ENCODE data around the gene INPP4B.

DNA sequence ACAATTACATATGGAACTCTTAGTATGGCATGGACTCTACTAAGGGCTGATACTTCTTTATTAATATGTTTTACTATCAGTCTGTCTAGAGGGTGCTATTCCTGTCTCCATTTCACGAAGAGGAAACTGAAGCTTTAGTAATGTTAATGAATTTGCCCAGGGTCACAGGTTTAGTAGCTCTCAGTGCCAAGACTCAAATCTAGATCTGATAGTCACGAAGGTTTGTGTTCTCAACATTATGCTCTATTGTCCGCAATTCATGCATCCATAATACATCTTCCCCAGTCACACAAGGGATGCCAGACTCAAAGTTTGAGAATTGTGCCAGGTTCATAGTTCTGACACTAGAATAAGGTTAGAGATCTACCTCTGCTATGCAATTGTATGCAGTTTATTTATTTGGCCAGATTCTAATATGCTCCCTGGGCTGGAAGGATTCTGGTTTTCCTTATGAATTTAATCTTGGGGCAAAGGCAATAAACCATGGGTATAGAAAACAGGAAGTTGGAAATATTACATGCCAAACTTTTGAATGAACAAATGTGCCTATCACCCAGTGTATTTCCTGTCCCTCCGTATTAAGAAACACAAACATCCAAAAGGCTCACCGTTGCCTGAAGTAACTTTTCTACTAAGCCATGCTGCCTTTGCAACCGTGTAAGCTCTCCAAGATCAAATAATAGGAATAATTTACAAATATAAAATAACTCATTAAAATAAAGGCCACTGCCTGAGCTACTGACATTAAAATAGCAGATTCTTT, 478.5 kb downstream of the INPP4B start:
- TF ChIP-seq, protein P1, sequence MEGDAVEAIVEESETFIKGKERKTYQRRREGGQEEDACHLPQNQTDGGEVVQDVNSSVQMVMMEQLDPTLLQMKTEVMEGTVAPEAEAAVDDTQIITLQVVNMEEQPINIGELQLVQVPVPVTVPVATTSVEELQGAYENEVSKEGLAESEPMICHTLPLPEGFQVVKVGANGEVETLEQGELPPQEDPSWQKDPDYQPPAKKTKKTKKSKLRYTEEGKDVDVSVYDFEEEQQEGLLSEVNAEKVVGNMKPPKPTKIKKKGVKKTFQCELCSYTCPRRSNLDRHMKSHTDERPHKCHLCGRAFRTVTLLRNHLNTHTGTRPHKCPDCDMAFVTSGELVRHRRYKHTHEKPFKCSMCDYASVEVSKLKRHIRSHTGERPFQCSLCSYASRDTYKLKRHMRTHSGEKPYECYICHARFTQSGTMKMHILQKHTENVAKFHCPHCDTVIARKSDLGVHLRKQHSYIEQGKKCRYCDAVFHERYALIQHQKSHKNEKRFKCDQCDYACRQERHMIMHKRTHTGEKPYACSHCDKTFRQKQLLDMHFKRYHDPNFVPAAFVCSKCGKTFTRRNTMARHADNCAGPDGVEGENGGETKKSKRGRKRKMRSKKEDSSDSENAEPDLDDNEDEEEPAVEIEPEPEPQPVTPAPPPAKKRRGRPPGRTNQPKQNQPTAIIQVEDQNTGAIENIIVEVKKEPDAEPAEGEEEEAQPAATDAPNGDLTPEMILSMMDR (conservative IDR thresholded peaks at IDR 0.05 in 1 of 2, IDR thresholded peaks at IDR 0.05 in 1 of 2; ENCODE audit: low read depth in 1 of 2, low read length in 2 of 2): no peak
- no peak for TF ChIP-seq EZH2 (IDR thresholded peaks at IDR 0.05; ENCODE audit: low read length, missing control alignments)

All from fibroblast of lung (primary cell).